ENCODE measurements around the gene WASHC4.

The WASHC4 gene

DNA sequence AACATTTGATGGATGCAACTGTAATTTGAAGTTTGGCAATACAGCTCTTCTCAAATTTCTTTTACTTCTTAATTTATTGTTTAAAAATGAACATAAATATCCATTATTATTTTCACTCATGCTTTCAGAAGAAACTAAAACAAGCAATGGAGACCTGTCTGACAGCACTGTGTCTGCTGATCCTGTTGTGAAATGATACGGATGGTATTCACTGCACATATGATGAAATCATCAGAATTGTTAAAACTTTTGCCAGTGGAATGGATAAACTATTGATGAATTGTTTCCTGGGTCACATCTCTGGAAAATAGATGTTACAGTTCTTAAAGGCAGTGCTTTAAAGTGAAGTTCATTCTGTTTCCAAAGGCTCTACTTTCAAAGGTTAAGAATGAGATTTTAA is 59.2 kb downstream of the WASHC4 start:
- no peak for ATAC-seq (ENCODE audit: low read depth)
- H3K36me3 ChIP-seq (ENCODE audit: low read depth), result peaks cover 94% of the 10 kb centered on the region

DNA sequence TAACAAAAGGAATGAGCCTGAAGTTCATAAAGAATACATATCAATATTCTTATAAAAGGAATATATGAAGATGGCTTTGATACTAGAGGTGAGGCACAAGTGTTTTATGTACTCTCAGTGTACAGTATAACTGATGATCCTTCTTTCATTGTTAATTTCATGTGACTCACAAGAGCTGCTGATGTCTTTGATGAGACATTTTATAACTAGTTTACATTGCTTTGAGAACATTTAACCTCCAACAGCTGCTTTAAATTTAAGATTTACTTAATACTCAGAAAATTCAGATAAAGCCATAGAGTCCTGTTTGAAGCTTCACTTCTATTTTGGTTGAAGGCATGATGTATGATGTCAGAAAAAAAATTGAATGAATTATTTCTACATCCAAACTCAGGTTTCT is 59.8 kb downstream of the WASHC4 start:
- DNase-seq (ENCODE audit: low spot score) (no peak), ATAC-seq (ENCODE audit: low read depth) (no peak)
- Histone ChIP-seq H3K4me1 (ENCODE audit: insufficient read depth, poor library complexity, severe bottlenecking) (no peaks in the 10 kb centered on the region), H3K27ac (ENCODE audit: poor library complexity, severe bottlenecking) (no peak overlapping the region), H3K36me3 (ENCODE audit: low read depth) (peaks cover 94% of the 10 kb centered on the region), H3K27me3 (ENCODE audit: insufficient read depth, poor library complexity, severe bottlenecking) (no peaks in the 10 kb centered on the region), H3K4me3 (ENCODE audit: severe bottlenecking) (no peak overlapping the region), H3K9me3 (ENCODE audit: severe bottlenecking) (no peaks in the 10 kb centered on the region)
- TF ChIP-seq, protein P1, sequence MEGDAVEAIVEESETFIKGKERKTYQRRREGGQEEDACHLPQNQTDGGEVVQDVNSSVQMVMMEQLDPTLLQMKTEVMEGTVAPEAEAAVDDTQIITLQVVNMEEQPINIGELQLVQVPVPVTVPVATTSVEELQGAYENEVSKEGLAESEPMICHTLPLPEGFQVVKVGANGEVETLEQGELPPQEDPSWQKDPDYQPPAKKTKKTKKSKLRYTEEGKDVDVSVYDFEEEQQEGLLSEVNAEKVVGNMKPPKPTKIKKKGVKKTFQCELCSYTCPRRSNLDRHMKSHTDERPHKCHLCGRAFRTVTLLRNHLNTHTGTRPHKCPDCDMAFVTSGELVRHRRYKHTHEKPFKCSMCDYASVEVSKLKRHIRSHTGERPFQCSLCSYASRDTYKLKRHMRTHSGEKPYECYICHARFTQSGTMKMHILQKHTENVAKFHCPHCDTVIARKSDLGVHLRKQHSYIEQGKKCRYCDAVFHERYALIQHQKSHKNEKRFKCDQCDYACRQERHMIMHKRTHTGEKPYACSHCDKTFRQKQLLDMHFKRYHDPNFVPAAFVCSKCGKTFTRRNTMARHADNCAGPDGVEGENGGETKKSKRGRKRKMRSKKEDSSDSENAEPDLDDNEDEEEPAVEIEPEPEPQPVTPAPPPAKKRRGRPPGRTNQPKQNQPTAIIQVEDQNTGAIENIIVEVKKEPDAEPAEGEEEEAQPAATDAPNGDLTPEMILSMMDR (IDR thresholded peaks at IDR 0.05; ENCODE audit: poor library complexity, severe bottlenecking), result no peak

More for the DNA sequence above, 59.2 kb downstream of the WASHC4 start:
- DNase-seq (ENCODE audit: low spot score), result no peak
- H3K27me3 ChIP-seq (ENCODE audit: insufficient read depth, poor library complexity, severe bottlenecking), result no peaks in the 10 kb centered on the region
- H3K9me3 ChIP-seq (ENCODE audit: severe bottlenecking), result no peaks in the 10 kb centered on the region
- no peaks in the 10 kb centered on the region for H3K4me1 ChIP-seq (ENCODE audit: insufficient read depth, poor library complexity, severe bottlenecking)
- H3K4me3 ChIP-seq (ENCODE audit: severe bottlenecking), result no peak overlapping the region
- no peak overlapping the region for H3K27ac ChIP-seq (ENCODE audit: poor library complexity, severe bottlenecking)
- TF ChIP-seq, protein P1 (IDR thresholded peaks at IDR 0.05; ENCODE audit: poor library complexity, severe bottlenecking), result no peak

DNA sequence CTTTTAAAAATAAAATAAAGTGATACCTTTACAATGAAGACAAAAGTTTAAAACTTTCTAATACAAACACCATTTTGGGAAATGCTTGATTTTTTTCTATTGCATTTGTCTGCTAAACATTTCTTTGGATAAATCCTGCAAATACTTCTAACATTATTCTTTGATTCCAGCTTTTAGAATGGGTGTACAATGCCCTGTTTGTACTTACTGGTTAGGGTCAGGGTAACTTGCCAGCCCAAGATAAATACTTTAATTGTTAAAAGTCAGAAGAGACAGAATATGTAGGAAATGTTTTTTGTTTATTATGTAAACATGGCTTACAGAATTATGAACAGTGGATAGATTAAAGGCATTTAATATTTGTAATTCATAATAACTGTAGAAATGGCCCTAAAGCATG is 60.5 kb downstream of the WASHC4 start:
- no peak overlapping the region for H3K4me3 ChIP-seq (ENCODE audit: severe bottlenecking)
- TF ChIP-seq, protein P1 (IDR thresholded peaks at IDR 0.05; ENCODE audit: poor library complexity, severe bottlenecking), result no peak
- peaks cover 91% of the 10 kb centered on the region for H3K36me3 ChIP-seq (ENCODE audit: low read depth)
- H3K9me3 ChIP-seq (ENCODE audit: severe bottlenecking), result no peaks in the 10 kb centered on the region
- ATAC-seq (ENCODE audit: low read depth) (no peak), DNase-seq (ENCODE audit: low spot score) (no peak)
- no peaks in the 10 kb centered on the region for H3K27me3 ChIP-seq (ENCODE audit: insufficient read depth, poor library complexity, severe bottlenecking)
- no peaks in the 10 kb centered on the region for H3K4me1 ChIP-seq (ENCODE audit: insufficient read depth, poor library complexity, severe bottlenecking)
- H3K27ac ChIP-seq (ENCODE audit: poor library complexity, severe bottlenecking), result no peak overlapping the region

DNA sequence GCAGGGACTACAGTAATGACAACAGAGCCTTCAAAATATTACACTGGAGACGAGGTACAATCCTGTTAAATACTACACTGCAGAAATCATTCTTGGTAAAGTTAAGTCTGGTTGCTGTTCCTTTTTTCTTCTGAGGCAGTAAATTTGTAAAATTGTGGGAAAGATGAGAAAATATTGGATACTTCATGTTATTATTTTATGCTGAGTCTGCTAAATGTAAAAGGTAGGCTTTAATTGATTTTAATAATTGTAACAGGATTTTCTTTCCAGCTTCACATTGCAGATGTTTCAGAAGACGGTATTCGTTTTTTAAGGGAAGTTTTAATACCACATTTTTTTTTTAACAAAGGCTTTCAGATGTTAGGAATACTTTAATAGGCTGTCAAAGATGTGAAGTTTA is 62.6 kb downstream of the WASHC4 start:
- TF ChIP-seq, protein P1 (IDR thresholded peaks at IDR 0.05; ENCODE audit: poor library complexity, severe bottlenecking), result no peak
- Histone ChIP-seq H3K27ac (ENCODE audit: poor library complexity, severe bottlenecking) (no peak overlapping the region), H3K36me3 (ENCODE audit: low read depth) (peaks cover 87% of the 10 kb centered on the region), H3K9me3 (ENCODE audit: severe bottlenecking) (no peaks in the 10 kb centered on the region), H3K4me3 (ENCODE audit: severe bottlenecking) (no peak overlapping the region), H3K4me1 (ENCODE audit: insufficient read depth, poor library complexity, severe bottlenecking) (no peaks in the 10 kb centered on the region), H3K27me3 (ENCODE audit: insufficient read depth, poor library complexity, severe bottlenecking) (no peaks in the 10 kb centered on the region)
- ATAC-seq (ENCODE audit: low read depth), result no peak
- DNase-seq (ENCODE audit: low spot score), result no peak

DNA sequence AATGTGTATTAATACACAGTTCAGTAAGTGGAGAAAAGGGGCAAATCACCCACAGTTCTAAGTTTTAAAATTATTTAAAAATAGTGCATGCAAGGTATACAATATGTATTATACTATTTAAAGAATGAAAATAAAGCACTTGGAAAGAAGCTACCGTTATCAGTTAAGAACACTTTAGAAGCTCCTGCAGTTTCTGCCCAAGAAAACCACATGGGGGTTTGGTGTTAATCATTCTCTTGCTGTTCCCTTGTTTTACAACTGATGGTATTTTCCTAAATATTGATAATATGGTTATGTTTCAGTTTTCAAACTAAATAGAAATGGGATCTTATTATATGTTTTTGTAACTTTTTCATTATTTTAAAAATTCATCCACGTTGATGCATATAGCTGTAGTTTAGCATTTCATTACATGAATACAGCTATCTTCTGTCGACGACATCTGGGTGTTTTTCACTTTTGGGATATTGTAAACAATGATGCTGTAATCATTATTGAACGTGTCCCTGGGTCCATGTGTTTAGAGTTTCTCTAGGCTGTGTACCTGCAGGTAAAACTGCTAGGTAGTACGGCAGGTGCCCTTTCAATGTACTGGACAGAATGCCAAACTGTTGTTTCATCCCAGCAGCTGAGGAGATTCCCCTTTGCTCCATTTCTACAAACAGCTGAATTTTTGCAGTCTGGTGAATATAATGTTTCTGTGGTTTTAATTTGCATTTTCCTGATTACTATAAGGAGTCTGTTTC is 64.3 kb downstream of the WASHC4 start:
- no peak overlapping the region for H3K27ac ChIP-seq (ENCODE audit: poor library complexity, severe bottlenecking)
- H3K4me3 ChIP-seq (ENCODE audit: severe bottlenecking), result no peak overlapping the region
- H3K9me3 ChIP-seq (ENCODE audit: severe bottlenecking), result no peaks in the 10 kb centered on the region
- no peak for DNase-seq (ENCODE audit: low spot score)
- H3K27me3 ChIP-seq (ENCODE audit: insufficient read depth, poor library complexity, severe bottlenecking), result no peaks in the 10 kb centered on the region
- TF ChIP-seq, protein P1 (IDR thresholded peaks at IDR 0.05; ENCODE audit: poor library complexity, severe bottlenecking), result no peak
- no peak for ATAC-seq (ENCODE audit: low read depth)
- peaks cover 84% of the 10 kb centered on the region for H3K36me3 ChIP-seq (ENCODE audit: low read depth)
- no peaks in the 10 kb centered on the region for H3K4me1 ChIP-seq (ENCODE audit: insufficient read depth, poor library complexity, severe bottlenecking)
